Progenitor cell of endocrine pancreas (in vitro differentiated cells): ENCODE data around the gene STAC. TPM values are rescaled to one million over a fixed set of nuclear protein-coding genes. Genes with fewer than 3 reads are reported as not detected.

Experiments
- DNase-seq: peaks from one replicate; pipeline ENCODE4 v3.0.0; 2021; ENCODE audit warnings: low spot score; ENCODE audit not compliant: unreplicated experiment
- H3K27ac Mint-ChIP-seq: 2 replicates; pipeline ENCODE4 v1.8.0; 2021; ENCODE audit warnings: mild to moderate bottlenecking, moderate library complexity, mixed read lengths
- H3K27me3 Mint-ChIP-seq: 2 replicates; pipeline ENCODE4 v1.8.0; 2021; ENCODE audit warnings: mixed read lengths
- H3K36me3 Mint-ChIP-seq: 2 replicates; pipeline ENCODE4 v1.8.0; 2022; ENCODE audit warnings: mixed read lengths; ENCODE audit not compliant: insufficient read depth
- H3K4me1 Mint-ChIP-seq: 2 replicates; pipeline ENCODE4 v1.8.0; 2021; ENCODE audit warnings: low read depth, mixed read lengths
- H3K4me3 Mint-ChIP-seq: 2 replicates; pipeline ENCODE4 v1.8.0; 2021; ENCODE audit warnings: low read depth, mild to moderate bottlenecking, moderate library complexity, mixed read lengths
- H3K9me3 Mint-ChIP-seq: 2 replicates; pipeline ENCODE4 v1.8.0; 2021; ENCODE audit warnings: low read depth, mixed read lengths
- total RNA-seq: library from RNA; stranded (reverse); gene quantifications from 2 replicates; pipeline ENCODE4 v1.2.1, GENCODE V29; 2021
- TF ChIP-seq, protein P1 (sequence below): fragments of 200-600 bp; sonication (generic); IDR thresholded peaks from one replicate; pipeline ENCODE4 v1.5.0; 2021; ENCODE audit warnings: antibody characterized with exemption, mild to moderate bottlenecking; ENCODE audit not compliant: unreplicated experiment

Gene STAC
- total RNA-seq, 1 donor from 2014 or later = 1.2 TPM

DNA sequence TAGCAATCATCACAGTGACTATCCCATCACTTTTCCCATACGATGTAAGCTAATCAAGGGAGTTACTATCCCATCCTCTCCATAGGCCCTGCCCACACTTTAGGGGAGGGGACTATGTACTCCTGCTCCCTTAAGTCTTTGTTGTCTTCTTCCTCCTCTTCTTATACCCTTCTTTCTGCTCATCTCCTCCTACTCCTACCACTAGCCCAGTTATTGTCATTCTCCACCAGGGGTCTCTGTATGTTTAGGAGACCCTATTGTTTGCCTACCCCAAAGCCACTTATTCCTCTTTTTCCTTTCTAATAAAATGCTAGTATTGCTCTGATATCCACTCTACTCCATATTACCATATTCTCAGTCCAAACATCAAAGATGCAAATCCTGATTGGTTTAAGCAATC is 27.8 kb downstream of the STAC start:
- TF ChIP-seq, protein P1, sequence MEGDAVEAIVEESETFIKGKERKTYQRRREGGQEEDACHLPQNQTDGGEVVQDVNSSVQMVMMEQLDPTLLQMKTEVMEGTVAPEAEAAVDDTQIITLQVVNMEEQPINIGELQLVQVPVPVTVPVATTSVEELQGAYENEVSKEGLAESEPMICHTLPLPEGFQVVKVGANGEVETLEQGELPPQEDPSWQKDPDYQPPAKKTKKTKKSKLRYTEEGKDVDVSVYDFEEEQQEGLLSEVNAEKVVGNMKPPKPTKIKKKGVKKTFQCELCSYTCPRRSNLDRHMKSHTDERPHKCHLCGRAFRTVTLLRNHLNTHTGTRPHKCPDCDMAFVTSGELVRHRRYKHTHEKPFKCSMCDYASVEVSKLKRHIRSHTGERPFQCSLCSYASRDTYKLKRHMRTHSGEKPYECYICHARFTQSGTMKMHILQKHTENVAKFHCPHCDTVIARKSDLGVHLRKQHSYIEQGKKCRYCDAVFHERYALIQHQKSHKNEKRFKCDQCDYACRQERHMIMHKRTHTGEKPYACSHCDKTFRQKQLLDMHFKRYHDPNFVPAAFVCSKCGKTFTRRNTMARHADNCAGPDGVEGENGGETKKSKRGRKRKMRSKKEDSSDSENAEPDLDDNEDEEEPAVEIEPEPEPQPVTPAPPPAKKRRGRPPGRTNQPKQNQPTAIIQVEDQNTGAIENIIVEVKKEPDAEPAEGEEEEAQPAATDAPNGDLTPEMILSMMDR = peak; percentile 34
- Mint-ChIP-seq H3K36me3 (no peaks in the 10 kb centered on the region), H3K27me3 (no peaks in the 10 kb centered on the region), H3K27ac (no peak overlapping the region), H3K4me1 (no peaks in the 10 kb centered on the region), H3K4me3 (no peak overlapping the region), H3K9me3 (no peaks in the 10 kb centered on the region)
- DNase-seq = no peak

DNA sequence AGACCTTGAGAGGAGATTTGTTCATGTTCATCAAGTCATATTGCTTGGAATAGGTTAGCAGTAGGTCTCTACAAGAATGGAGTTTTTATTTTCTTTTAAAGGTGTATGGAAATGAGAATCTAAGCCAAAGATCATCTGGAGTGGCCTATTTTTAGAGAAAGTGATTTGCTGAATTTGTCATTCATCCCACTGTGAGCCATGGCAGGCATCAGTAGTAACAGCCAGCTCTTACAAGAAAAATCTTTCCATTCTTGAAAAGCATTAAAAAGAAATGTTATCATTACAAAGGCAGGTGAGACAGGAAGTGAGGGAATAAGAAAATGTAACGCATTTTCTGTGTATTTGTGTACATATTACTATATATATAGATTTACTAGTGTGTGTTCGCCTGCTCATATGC is 29.6 kb downstream of the STAC start:
- TF ChIP-seq, protein P1 = no peak
- no peak for DNase-seq
- Mint-ChIP-seq H3K36me3 (no peaks in the 10 kb centered on the region), H3K4me3 (no peak overlapping the region), H3K27ac (no peak overlapping the region), H3K4me1 (no peaks in the 10 kb centered on the region), H3K9me3 (peaks cover 6% of the 10 kb centered on the region), H3K27me3 (no peaks in the 10 kb centered on the region)

DNA sequence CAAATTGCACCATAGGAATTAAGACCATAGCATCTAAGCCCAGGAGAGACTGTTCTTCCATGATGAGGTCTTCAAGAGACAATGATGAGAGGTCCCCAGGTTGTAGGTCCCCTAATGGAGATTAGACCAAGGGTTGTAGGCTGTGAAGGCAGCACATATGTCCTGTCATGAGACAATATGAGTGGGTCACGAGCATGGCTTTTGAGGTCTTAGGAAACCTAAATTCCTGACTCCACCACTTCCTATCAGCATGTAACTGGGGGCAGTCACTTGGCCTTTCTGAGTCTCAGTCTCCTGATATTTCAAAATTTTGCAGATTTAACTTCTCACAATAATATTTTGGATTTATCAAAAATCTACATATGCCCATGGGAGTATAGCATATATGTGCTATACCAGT is 31.3 kb downstream of the STAC start:
- Mint-ChIP-seq H3K4me1 (no peaks in the 10 kb centered on the region), H3K9me3 (peaks cover 10% of the 10 kb centered on the region), H3K27ac (no peak overlapping the region), H3K27me3 (no peaks in the 10 kb centered on the region), H3K4me3 (no peak overlapping the region), H3K36me3 (no peaks in the 10 kb centered on the region)
- no peak for DNase-seq
- TF ChIP-seq, protein P1 = no peak

DNA sequence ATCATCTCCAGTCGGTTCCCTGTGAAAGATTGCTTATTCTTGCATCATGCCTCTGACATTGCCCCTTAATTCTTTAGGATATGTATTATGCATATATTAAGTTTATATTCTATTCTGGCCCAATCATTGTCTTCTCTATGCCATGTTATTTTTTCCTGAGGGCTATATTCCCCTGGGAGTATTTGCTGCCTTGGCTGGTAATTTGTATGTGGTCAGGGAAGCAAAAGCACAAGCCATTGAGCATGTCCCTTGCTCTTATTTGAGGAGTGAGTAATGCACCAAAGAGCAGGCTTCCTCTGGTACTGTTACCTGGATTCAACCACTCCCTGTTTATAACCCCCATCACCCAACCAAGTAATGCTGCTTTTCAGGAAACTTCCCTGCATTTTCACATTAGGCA is 36.3 kb downstream of the STAC start:
- TF ChIP-seq, protein P1 = no peak
- H3K27ac Mint-ChIP-seq = no peak overlapping the region

DNA sequence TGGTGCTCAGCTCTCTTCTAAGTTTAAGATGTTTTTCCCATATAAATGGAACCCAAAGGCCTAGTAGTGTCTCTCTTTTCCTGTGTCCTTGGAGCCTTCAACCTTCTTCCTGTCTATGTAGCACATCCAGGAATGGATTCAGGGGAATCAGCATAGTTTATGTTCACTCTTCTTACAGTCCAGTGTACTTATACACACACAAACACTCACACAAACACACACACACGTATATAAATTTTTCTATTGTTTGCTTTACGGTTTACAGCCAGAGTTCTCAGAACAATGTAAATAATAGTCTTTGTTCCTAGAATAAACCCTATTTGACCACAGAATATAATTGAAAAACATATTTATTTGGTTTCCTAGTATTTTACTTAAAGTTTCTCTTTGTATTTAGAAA is 36.9 kb downstream of the STAC start:
- no peaks in the 10 kb centered on the region for H3K27me3 Mint-ChIP-seq
- TF ChIP-seq, protein P1 = no peak
- H3K36me3 Mint-ChIP-seq = no peaks in the 10 kb centered on the region
- no peaks in the 10 kb centered on the region for H3K4me1 Mint-ChIP-seq
- H3K9me3 Mint-ChIP-seq = peaks cover 10% of the 10 kb centered on the region
- DNase-seq = no peak
- H3K4me3 Mint-ChIP-seq = no peak overlapping the region
- no peak overlapping the region for H3K27ac Mint-ChIP-seq

More for the DNA sequence above, 36.3 kb downstream of the STAC start:
- H3K27me3 Mint-ChIP-seq = no peaks in the 10 kb centered on the region
- peaks cover 10% of the 10 kb centered on the region for H3K9me3 Mint-ChIP-seq
- no peak overlapping the region for H3K4me3 Mint-ChIP-seq
- no peaks in the 10 kb centered on the region for H3K4me1 Mint-ChIP-seq
- no peak for DNase-seq
- H3K36me3 Mint-ChIP-seq = no peaks in the 10 kb centered on the region
